H1 (cell line): ENCODE results near the gene LTA4H. TPM values are rescaled to one million over a fixed set of nuclear protein-coding genes. Genes with fewer than 3 reads are reported as not detected.

Experiments
- BCL11A ChIP-seq, 2 experiments: IDR thresholded peaks; one replicate each; pipeline ENCODE4 v1.6.1; 2011; ENCODE audit warnings: low read depth in 2 of 2, low read length in 2 of 2, mild to moderate bottlenecking in 2 of 2
- CHD7 ChIP-seq: fragments of 300-600 bp; sonication (generic); IDR thresholded peaks from 2 replicates; pipeline ENCODE4 v1.7.1; 2012; ENCODE audit warnings: low read length, moderate library complexity, mild to moderate bottlenecking, inconsistent platforms; ENCODE audit not compliant: insufficient replicate concordance
- EGR1 ChIP-seq: IDR thresholded peaks from 2 replicates; pipeline ENCODE4 v1.6.1; 2011; ENCODE audit warnings: low read depth, low read length, borderline replicate concordance
- MAFK ChIP-seq: IDR thresholded peaks from 2 replicates; pipeline ENCODE4 v1.6.1; 2012; ENCODE audit warnings: low read depth, mild to moderate bottlenecking, improper control_type of control experiment, low read length
- SP1 ChIP-seq: IDR thresholded peaks from 2 replicates; pipeline ENCODE4 v1.6.1; 2011; ENCODE audit warnings: low read depth, low read length
- polyA plus RNA-seq, 7 experiments: library from polyadenylated mRNA; depleted of rRNA in 3 of 7; stranded (reverse) in 5 of 7; unstranded in 2 of 7; fragments of >200 nt in 5 of 7; fragments of 200-250 nt in 2 of 7; gene quantifications; 1 replicate in 5 of 7; 2 replicates in 1 of 7; 4 replicates in 1 of 7; pipeline versions ENCODE4 v1.2.1 to v1.2.3, GENCODE V29; 2011 to 2013; ENCODE audit warnings: missing spikeins in 2 of 7, mixed read lengths in 2 of 7
- total RNA-seq: library from RNA; stranded (reverse); fragmentation: NEBNext Ultra II Directional; extraction: Animal tissue kit (Norgen Biotek cat#: 25700); gene quantifications from 2 replicates; pipeline ENCODE4 v1.2.1, GENCODE V29; 2021

LTA4H gene
- total and polyA plus RNA-seq, 2 of the 8 experiments (the other 6 are each of a cell fraction or from before 2014, with no cell fraction given) = 106 to 167 TPM

GRCh38 chr12:96083020-96083719 is 47.8 kb upstream of the LTA4H start (continued):
- TF ChIP-seq CHD7 (no peak), EGR1 (no peak), BCL11A (IDR thresholded peaks at IDR 0.05; ENCODE audit: low read depth in 2 of 2, low read length in 2 of 2) (no peak), MAFK (no peak), SP1 (no peak)
